GM13976 (cell line): ENCODE data around the gene PSMB8.

ENCODE experiments used
- DNase-seq: peaks from one replicate; pipeline ENCODE4 v3.0.0; 2012; ENCODE audit warnings: low spot score
- CTCF ChIP-seq: IDR thresholded peaks from 2 replicates; pipeline ENCODE4 v1.5.1; 2012; ENCODE audit warnings: borderline replicate concordance, mild to moderate bottlenecking; ENCODE audit not compliant: insufficient read depth; ENCODE audit errors: extremely low read depth, missing control alignments, control extremely low read depth
- in situ Hi-C: fragments of 300-500 bp; cut with MboI; formaldehyde crosslinking; loops from one replicate; pipeline ENCODE4 v1.12.0; 2022; ENCODE audit warnings: low sequenced_read_pairs, mixed read lengths, inconsistent platforms; ENCODE audit not compliant: unreplicated experiment

Gene PSMB8

GRCh38 chr6:32830017-32830416 is 13.8 kb downstream of the PSMB8 start:
- in situ Hi-C loops, result no loop called here
- no peak for TF ChIP-seq CTCF
- no peak for DNase-seq

- no peak for DNase-seq
- no peak for TF ChIP-seq CTCF
- in situ Hi-C loops, result no loop called here
Measured at GRCh38 chr6:32829495-32829894, 14.4 kb downstream of the PSMB8 start.

GRCh38 chr6:32827025-32827424 is 16.8 kb downstream of the PSMB8 start:
- in situ Hi-C loops, result no loop called here

GRCh38 chr6:32825966-32826365 is 17.9 kb downstream of the PSMB8 start:
- no peak for DNase-seq
- TF ChIP-seq CTCF, result no peak
- in situ Hi-C loops, result no loop called here

More at GRCh38 chr6:32827025-32827424, 16.8 kb downstream of the PSMB8 start:
- TF ChIP-seq CTCF, result no peak
- no peak for DNase-seq

- no peak for DNase-seq
- in situ Hi-C loops, result no loop called here
- no peak for TF ChIP-seq CTCF
Measured at GRCh38 chr6:32819729-32820128, 24.1 kb downstream of the PSMB8 start.

GRCh38 chr6:32818867-32819266 is 25.0 kb downstream of the PSMB8 start:
- in situ Hi-C loops, result no loop called here
- no peak for TF ChIP-seq CTCF
- no peak for DNase-seq

- in situ Hi-C loops, result no loop called here
- peak; percentile 80 for DNase-seq
- no peak for TF ChIP-seq CTCF
Measured at GRCh38 chr6:32816746-32817204, 27.1 kb downstream of the PSMB8 start, which contains the start of gene HLA-DOB. Gene HLA-DOB (minus strand): TSS chr6:32817002. CDS start chr6:32816951, 51 bp downstream.
